Measurements from ENCODE around the gene BANK1. TPM values are rescaled to one million over a fixed set of nuclear protein-coding genes. Genes with fewer than 3 reads are reported as not detected.

The BANK1 gene
- total and polyA plus RNA-seq, 10 of the 15 experiments (the other 5 are each of a cell fraction or from before 2014, with no cell fraction given), result 0.13 to 2.1 (median 0.42) TPM

GRCh38 chr4:102103368-102103767 lies 312.8 kb downstream of the BANK1 start:
- SMC1A ChIA-PET (ENCODE audit: uncharacterized antibody, unreplicated experiment), result interaction anchor here (0.5 to 1.2 kb wide), 2 partner anchors 12 to 399 kb away, joined by 3 to 5 read pairs; no protein-coding TSS in a partner anchor

More at GRCh38 chr4:102103368-102103767, 312.8 kb downstream of the BANK1 start:
- Histone ChIP-seq H3K27ac (ENCODE audit: control insufficient read depth, insufficient read depth) (no peak overlapping the region), H3K36me3 (ENCODE audit: control insufficient read depth in 2 of 2, insufficient read depth in 2 of 2, low read length in 1 of 2) (no peaks in the 10 kb centered on the region), H3K79me2 (ENCODE audit: control insufficient read depth, insufficient read depth, low read length) (no peaks in the 10 kb centered on the region), H3K4me1 (ENCODE audit: control insufficient read depth, insufficient read depth, low read length) (no peaks in the 10 kb centered on the region), H2AFZ (ENCODE audit: control insufficient read depth, low read depth, low read length) (no peak overlapping the region), H3K9ac (ENCODE audit: control insufficient read depth, insufficient read depth, low read length) (no peak overlapping the region), H3K9me3 (replicated peaks; ENCODE audit: control insufficient read depth, insufficient read depth, low read length) (no peaks in the 10 kb centered on the region; the same call in 2 of the 3 replicates), H3K27me3 (replicated peaks in 1 of 2; ENCODE audit: control insufficient read depth in 2 of 2, insufficient read depth in 2 of 2, low read length in 1 of 2) (no peaks in the 10 kb centered on the region), H3K4me3 (no peak overlapping the region), H3K4me2 (ENCODE audit: control insufficient read depth, insufficient read depth) (no peak overlapping the region), H4K20me1 (ENCODE audit: control insufficient read depth, insufficient read depth) (no peaks in the 10 kb centered on the region)
- TF ChIP-seq ZNF622 (IDR thresholded peaks at IDR 0.05), result no peak
- no peak for TF ChIP-seq RFX5 (IDR thresholded peaks at IDR 0.05; ENCODE audit: low read depth, low read length)
- TF ChIP-seq CEBPZ (IDR thresholded peaks at IDR 0.05; ENCODE audit: low read depth, low read length), result no peak
- no peak for TF ChIP-seq SUZ12 (IDR thresholded peaks at IDR 0.05; ENCODE audit: unreplicated experiment)
- TF ChIP-seq ELK1 (IDR thresholded peaks at IDR 0.05; ENCODE audit: low read depth, low read length), result no peak
- WGBS (ENCODE audit: insufficient coverage, insufficient replicate concordance, low lambda C conversion rate, missing lambda C conversion rate), result 2% methylated on average over 3 of the region's 3 CpGs
- CTCF ChIA-PET, result no interaction called here
- RAD21 ChIA-PET (ENCODE audit: unreplicated experiment), result no interaction called here
- DNase-seq (ENCODE audit: low read depth, low spot score) (no peak), ATAC-seq (no peak), FAIRE-seq (no peak)
- in situ Hi-C loops (cut with MboI) (no loop called here), intact Hi-C loops (cut with micrococcal nuclease; ENCODE audit: unreplicated experiment) (no loop called here)
- BruUV-seq (replicated peaks), result no TSS peak
- POLR2A ChIA-PET, result no interaction called here

All from GM12878 (cell line).